HepG2 (cell line): Measurements from ENCODE around the gene DNAJB12. TPM values are rescaled to one million over a fixed set of nuclear protein-coding genes. Genes with fewer than 3 reads are reported as not detected.

Experiments
- AKAP8 ChIP-seq: sonication (generic); formaldehyde crosslinking; IDR thresholded peaks from 2 replicates; pipeline ENCODE4 v1.5.1; 2020; ENCODE audit warnings: mild to moderate bottlenecking, missing genetic modification reagents
- E2F1 ChIP-seq: sonication (generic); formaldehyde crosslinking; IDR thresholded peaks from 2 replicates; pipeline ENCODE4 v1.5.0; 2020; ENCODE audit warnings: missing genetic modification reagents
- GATAD2A ChIP-seq: IDR thresholded peaks from 2 replicates; pipeline ENCODE4 v1.6.1; 2016
- HMGXB3 ChIP-seq: sonication (generic); formaldehyde crosslinking; IDR thresholded peaks from 2 replicates; pipeline ENCODE4 v1.4.0; 2020; ENCODE audit warnings: missing genetic modification reagents, borderline replicate concordance
- MEF2D ChIP-seq: sonication (generic); formaldehyde crosslinking; IDR thresholded peaks from 2 replicates; pipeline ENCODE4 v1.5.1; 2020; ENCODE audit warnings: mild to moderate bottlenecking, missing genetic modification reagents
- NR2F1 ChIP-seq, 2 experiments: fragments of 450-650 bp in 1 of 2; formaldehyde crosslinking in 1 of 2; IDR thresholded peaks; 2 replicates each; pipeline versions ENCODE4 v1.5.0 to v1.6.1; 2016 to 2020; ENCODE audit warnings: mild to moderate bottlenecking in 1 of 2, missing compliant biosample characterization in 1 of 2, missing genetic modification reagents in 1 of 2, moderate library complexity in 1 of 2
- RBAK ChIP-seq: sonication (generic); formaldehyde crosslinking; IDR thresholded peaks from 2 replicates; pipeline ENCODE4 v1.5.1; 2020; ENCODE audit warnings: mild to moderate bottlenecking, missing genetic modification reagents
- RELA ChIP-seq: sonication (generic); formaldehyde crosslinking; IDR thresholded peaks from 2 replicates; pipeline ENCODE4 v1.4.0; 2020; ENCODE audit warnings: missing genetic modification reagents
- RXRA ChIP-seq: sonication (generic); formaldehyde crosslinking; IDR thresholded peaks from 2 replicates; pipeline ENCODE4 v1.5.1; 2020; ENCODE audit warnings: missing genetic modification reagents
- SALL1 ChIP-seq: sonication (generic); formaldehyde crosslinking; IDR thresholded peaks from 2 replicates; pipeline ENCODE4 v1.8.0; 2022; ENCODE audit warnings: mild to moderate bottlenecking, missing genetic modification reagents
- SNAPC2 ChIP-seq: sonication (generic); formaldehyde crosslinking; IDR thresholded peaks from 2 replicates; pipeline ENCODE4 v1.8.1; 2022; ENCODE audit warnings: mild to moderate bottlenecking, missing genetic modification reagents
- TRIM24 ChIP-seq: sonication (generic); formaldehyde crosslinking; IDR thresholded peaks from 2 replicates; pipeline ENCODE4 v1.8.0; 2022; ENCODE audit warnings: mild to moderate bottlenecking, missing genetic modification reagents
- ZNF225 ChIP-seq: sonication (generic); formaldehyde crosslinking; IDR thresholded peaks from 2 replicates; pipeline ENCODE4 v1.4.0; 2020; ENCODE audit warnings: mild to moderate bottlenecking, missing genetic modification reagents
- ZNF331 ChIP-seq: sonication (generic); formaldehyde crosslinking; IDR thresholded peaks from 2 replicates; pipeline ENCODE4 v1.4.0; 2020; ENCODE audit warnings: missing genetic modification reagents
- ZNF333 ChIP-seq: sonication (generic); formaldehyde crosslinking; IDR thresholded peaks from 2 replicates; pipeline ENCODE4 v1.4.0; 2020; ENCODE audit warnings: mild to moderate bottlenecking, missing genetic modification reagents, borderline replicate concordance
- ZNF687 ChIP-seq: sonication (generic); formaldehyde crosslinking; IDR thresholded peaks from 2 replicates; pipeline ENCODE4 v1.5.1; 2020; ENCODE audit warnings: mild to moderate bottlenecking, missing genetic modification reagents, moderate library complexity
- ZNF710 ChIP-seq: sonication (generic); formaldehyde crosslinking; IDR thresholded peaks from 2 replicates; pipeline ENCODE4 v1.5.0; 2020; ENCODE audit warnings: mild to moderate bottlenecking, missing genetic modification reagents, borderline replicate concordance
- polyA plus RNA-seq, 8 experiments: library from polyadenylated mRNA; depleted of rRNA in 3 of 8; stranded (reverse) in 7 of 8; unstranded in 1 of 8; fragments of >200 nt; fragmentation: Illumina TruSeq in 4 of 8; extraction: Trizol in 4 of 8; gene quantifications; 2 replicates each; pipeline versions ENCODE4 v1.2.1 to v1.2.3, GENCODE V29; 2011 to 2016; ENCODE audit warnings: low read depth in 4 of 8, missing spikeins in 1 of 8, mixed read lengths in 1 of 8; ENCODE audit not compliant: insufficient read depth in 1 of 8
- total RNA-seq, 5 experiments: library from RNA; depleted of rRNA; stranded (reverse); fragments of >200 nt; fragmentation: Illumina TruSeq; extraction: Trizol; gene quantifications; 2 replicates each; pipeline ENCODE4 v1.2.3, GENCODE V29; 2016; ENCODE audit warnings: low read depth in 1 of 5

The DNAJB12 gene
- total and polyA plus RNA-seq, 2 of the 13 experiments (the other 11 are each of a cell fraction or from before 2014, with no cell fraction given): 10.8 to 18.2 TPM

GRCh38 chr10:72354356-72355213, at the start of gene DNAJB12 (continued):
- TF ChIP-seq ZNF687 (peak; percentile 84), NR2F1 (CRISPR knock-in tag; IDR thresholded peaks at IDR 0.05) (0 out of 4 replicates have a peak, but pooled peaks of 1 of the 2 experiments have one; percentile 13), MEF2D (peak; percentile 72), SALL1 (peak; percentile 93), RELA (CRISPR knock-in tag) (0 out of 2 replicates have a peak, but pooled peaks have one; percentile 33), RBAK (CRISPR knock-in tag) (no peak), ZNF225 (CRISPR knock-in tag) (peak; percentile 88), AKAP8 (CRISPR knock-in tag) (0 out of 2 replicates have a peak, but pooled peaks have one; percentile 27), ZNF333 (peak; percentile 88; the same call in 1 of the 2 replicates), ZNF331 (CRISPR knock-in tag) (peak; percentile 79; the same call in 1 of the 2 replicates), E2F1 (CRISPR knock-in tag) (peak; percentile 69; the same call in 1 of the 2 replicates), GATAD2A (CRISPR knock-in tag) (peak; percentile 58; the same call in 1 of the 2 replicates), TRIM24 (CRISPR knock-in tag) (no peak), HMGXB3 (CRISPR knock-in tag) (no peak; the same call in 1 of the 2 replicates), RXRA (CRISPR knock-in tag) (peak; percentile 80), SNAPC2 (CRISPR knock-in tag) (no peak), ZNF710 (CRISPR knock-in tag) (peak; percentile 56)
